ENCODE measurements around the gene NFYC. TPM values are rescaled to one million over a fixed set of nuclear protein-coding genes. Genes with fewer than 3 reads are reported as not detected.

NFYC gene
- total RNA-seq, 4 donors from 2014 or later, result 30.0 to 54.2 (median 46.6) TPM

DNA sequence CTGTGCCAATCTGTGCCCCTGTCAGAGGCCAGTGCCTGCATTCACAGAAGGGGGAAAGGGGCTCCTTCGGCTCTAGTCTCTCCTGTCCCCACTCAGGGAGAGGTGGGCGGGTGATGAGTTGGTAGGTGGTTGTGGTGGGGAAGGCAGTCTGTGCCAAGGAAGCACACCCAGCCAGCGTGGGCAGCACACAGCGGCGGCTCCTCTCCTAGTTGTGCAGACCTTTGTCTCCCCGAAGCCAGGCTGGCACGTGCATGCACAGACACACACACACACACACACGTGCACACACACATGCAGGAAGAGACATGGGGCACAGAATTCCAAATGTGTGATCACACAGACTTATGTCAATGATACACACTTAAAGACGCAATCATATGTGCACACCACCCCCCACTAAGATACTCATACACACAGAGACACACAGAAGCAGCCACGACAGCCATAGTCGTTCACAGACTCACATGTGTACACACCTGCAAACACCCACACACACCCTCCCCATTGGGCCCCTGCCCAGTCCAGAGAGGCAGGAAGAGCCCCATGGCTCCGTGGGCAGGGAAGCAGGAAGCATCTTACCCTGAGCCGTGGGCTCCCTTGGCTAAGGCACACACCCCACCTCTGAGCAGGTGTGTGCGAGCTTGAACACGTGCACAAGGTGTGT lies 42.4 kb upstream of the NFYC start:
- H3K36me3 ChIP-seq, result no peaks in the 10 kb centered on the region
- intact Hi-C loops (cut with DNase I), result no loop called here
- H3K9me3 ChIP-seq, result no peaks in the 10 kb centered on the region
- TF ChIP-seq, protein P1, sequence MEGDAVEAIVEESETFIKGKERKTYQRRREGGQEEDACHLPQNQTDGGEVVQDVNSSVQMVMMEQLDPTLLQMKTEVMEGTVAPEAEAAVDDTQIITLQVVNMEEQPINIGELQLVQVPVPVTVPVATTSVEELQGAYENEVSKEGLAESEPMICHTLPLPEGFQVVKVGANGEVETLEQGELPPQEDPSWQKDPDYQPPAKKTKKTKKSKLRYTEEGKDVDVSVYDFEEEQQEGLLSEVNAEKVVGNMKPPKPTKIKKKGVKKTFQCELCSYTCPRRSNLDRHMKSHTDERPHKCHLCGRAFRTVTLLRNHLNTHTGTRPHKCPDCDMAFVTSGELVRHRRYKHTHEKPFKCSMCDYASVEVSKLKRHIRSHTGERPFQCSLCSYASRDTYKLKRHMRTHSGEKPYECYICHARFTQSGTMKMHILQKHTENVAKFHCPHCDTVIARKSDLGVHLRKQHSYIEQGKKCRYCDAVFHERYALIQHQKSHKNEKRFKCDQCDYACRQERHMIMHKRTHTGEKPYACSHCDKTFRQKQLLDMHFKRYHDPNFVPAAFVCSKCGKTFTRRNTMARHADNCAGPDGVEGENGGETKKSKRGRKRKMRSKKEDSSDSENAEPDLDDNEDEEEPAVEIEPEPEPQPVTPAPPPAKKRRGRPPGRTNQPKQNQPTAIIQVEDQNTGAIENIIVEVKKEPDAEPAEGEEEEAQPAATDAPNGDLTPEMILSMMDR (IDR thresholded peaks at IDR 0.05), result no peak
- TF ChIP-seq EP300 (IDR thresholded peaks at IDR 0.05) (no peak), POLR2AphosphoS5 (IDR thresholded peaks at IDR 0.05) (no peak), POLR2A (IDR thresholded peaks at IDR 0.05; ENCODE audit: low read depth) (no peak)
- WGBS, result 88% methylated on average over 11 of the region's 15 CpGs
- H3K27me3 ChIP-seq, result peaks cover 0 to 8% (median 0%) of the 10 kb centered on the region in 4 donors
- H3K27ac ChIP-seq (replicated peaks in 1 of 4), result no peak overlapping the region
- DNase-seq (ENCODE audit: extremely low spot score), result no peak
- H3K4me1 ChIP-seq, result peaks cover 0 to 7% (median 3%) of the 10 kb centered on the region in 4 donors
- no peak overlapping the region for H3K4me3 ChIP-seq

DNA sequence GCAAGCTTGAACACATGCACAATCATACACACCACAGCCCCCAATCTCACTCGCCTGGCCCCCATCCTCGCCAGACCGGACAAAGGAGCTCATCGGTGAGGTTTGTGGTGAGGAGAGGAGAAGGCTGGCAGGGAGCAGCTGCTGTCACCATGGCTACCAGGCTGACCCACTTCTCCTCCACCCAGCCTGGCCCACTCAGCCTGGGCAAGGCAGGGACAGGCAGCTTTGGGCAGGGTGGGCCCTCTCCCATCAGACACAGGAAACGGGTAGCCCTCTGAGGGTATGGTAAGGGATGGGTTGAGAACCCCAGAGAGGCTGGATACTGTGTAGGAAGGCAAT lies 41.9 kb upstream of the NFYC start:
- WGBS, result 66% methylated on average over 4 of the region's 5 CpGs
- no peak overlapping the region for H3K4me3 ChIP-seq

DNA sequence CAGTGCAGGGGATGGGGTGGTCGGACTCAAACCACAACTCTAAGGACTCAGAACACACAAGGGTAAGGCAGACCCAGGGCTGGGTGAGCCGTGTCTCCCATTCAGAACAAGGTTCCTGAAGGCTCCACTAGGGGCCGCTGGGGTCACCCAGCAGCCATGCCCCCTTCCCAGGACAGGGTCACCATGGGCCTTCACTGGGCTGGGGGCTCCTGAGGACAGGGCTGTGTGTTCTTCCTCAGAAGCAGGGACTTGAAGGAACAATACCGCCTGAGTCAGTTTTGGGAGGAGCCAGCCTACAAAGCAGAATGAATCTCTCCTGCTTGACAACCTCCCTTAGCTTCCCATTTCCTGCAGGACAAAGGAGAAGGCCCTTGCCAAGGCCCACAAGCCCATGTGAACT lies 41.4 kb upstream of the NFYC start:
- intact Hi-C loops (cut with DNase I), result no loop called here
- H3K36me3 ChIP-seq, result no peaks in the 10 kb centered on the region

More for the DNA sequence above, 41.9 kb upstream of the NFYC start:
- DNase-seq (ENCODE audit: extremely low spot score), result no peak
- peaks cover 0 to 13% (median 0%) of the 10 kb centered on the region in 4 donors for H3K27me3 ChIP-seq
- intact Hi-C loops (cut with DNase I), result no loop called here
- H3K9me3 ChIP-seq, result no peaks in the 10 kb centered on the region
- no peaks in the 10 kb centered on the region for H3K36me3 ChIP-seq
- H3K27ac ChIP-seq (replicated peaks in 1 of 4), result no peak overlapping the region
- TF ChIP-seq POLR2AphosphoS5 (IDR thresholded peaks at IDR 0.05), result no peak
- TF ChIP-seq POLR2A (IDR thresholded peaks at IDR 0.05; ENCODE audit: low read depth), result no peak
- no peak for TF ChIP-seq EP300 (IDR thresholded peaks at IDR 0.05)
- TF ChIP-seq, protein P1 (IDR thresholded peaks at IDR 0.05), result no peak
- peaks cover 0 to 7% (median 3%) of the 10 kb centered on the region in 4 donors for H3K4me1 ChIP-seq

DNA sequence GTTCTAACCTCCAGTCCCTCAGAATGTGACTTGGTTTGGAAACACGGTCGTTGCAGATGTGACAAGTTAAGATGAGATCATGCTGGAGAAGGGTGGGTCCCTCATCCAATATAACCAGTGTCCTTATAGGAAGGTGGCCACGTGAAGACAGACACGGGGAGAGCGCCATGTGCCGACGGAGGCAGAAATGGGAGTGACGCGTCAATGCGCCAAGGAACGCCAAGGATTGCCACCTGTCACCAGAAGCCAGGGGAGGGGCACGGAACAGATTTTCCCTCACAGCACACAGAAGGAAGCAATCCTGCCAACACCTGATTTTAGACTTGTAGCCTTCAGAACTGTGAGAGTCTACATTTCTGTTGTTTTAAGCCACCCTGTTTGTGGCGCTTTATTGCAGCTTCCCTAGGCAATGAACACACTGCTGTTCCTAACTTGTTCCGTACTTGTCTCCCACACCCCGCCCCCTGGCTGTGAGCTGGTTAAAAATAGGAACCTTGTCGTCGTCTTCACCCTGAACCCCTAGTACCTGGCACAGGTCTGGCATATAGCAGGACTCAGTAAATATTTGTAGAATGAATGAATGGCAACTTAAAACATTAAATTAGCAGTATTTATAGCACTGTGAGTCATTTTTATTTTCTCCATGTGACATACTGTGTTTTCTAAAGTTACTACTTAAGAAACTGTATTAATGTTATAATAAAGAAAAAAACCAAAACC lies 40.2 kb upstream of the NFYC start:
- Histone ChIP-seq H3K9me3 (no peaks in the 10 kb centered on the region), H3K4me3 (no peak overlapping the region), H3K27me3 (peaks cover 0 to 21% (median 0%) of the 10 kb centered on the region in 4 donors), H3K36me3 (no peaks in the 10 kb centered on the region), H3K27ac (replicated peaks in 1 of 4) (no peak overlapping the region), H3K4me1 (peaks cover 0 to 7% (median 3%) of the 10 kb centered on the region in 4 donors)
- TF ChIP-seq POLR2A (IDR thresholded peaks at IDR 0.05; ENCODE audit: low read depth), result no peak
- no peak for TF ChIP-seq EP300 (IDR thresholded peaks at IDR 0.05)
- TF ChIP-seq, protein P1 (IDR thresholded peaks at IDR 0.05), result no peak
- no peak for TF ChIP-seq POLR2AphosphoS5 (IDR thresholded peaks at IDR 0.05)
- DNase-seq (ENCODE audit: extremely low spot score), result no peak
- intact Hi-C loops (cut with DNase I), result no loop called here
- 71% methylated on average over 17 of the region's 17 CpGs for WGBS

More for the DNA sequence above, 41.4 kb upstream of the NFYC start:
- Histone ChIP-seq H3K27me3 (peaks cover 0 to 18% (median 0%) of the 10 kb centered on the region in 4 donors), H3K27ac (replicated peaks in 1 of 4) (no peak overlapping the region), H3K4me3 (no peak overlapping the region), H3K9me3 (no peaks in the 10 kb centered on the region), H3K4me1 (peaks cover 0 to 7% (median 3%) of the 10 kb centered on the region in 4 donors)
- 61% methylated on average over 4 of the region's 4 CpGs for WGBS
- no peak for DNase-seq (ENCODE audit: extremely low spot score)
- TF ChIP-seq, protein P1 (IDR thresholded peaks at IDR 0.05), result peak in 1 of 3 experiments; percentile 21
- no peak for TF ChIP-seq EP300 (IDR thresholded peaks at IDR 0.05)
